Hepatocyte (in vitro differentiated cells): Measurements from ENCODE around the gene FITM1.

ENCODE experiments used
- EZH2 ChIP-seq: fragments of 200-600 bp; sonication (generic); IDR thresholded peaks from 2 replicates; pipeline ENCODE4 v1.6.1; 2016; ENCODE audit warnings: antibody characterized with exemption, mild to moderate bottlenecking, borderline replicate concordance
- EZH2phosphoT487 ChIP-seq: fragments of 200-600 bp; sonication (generic); IDR thresholded peaks from one replicate; pipeline ENCODE4 v1.6.1; 2018; ENCODE audit warnings: antibody characterized with exemption, mild to moderate bottlenecking, low read depth, moderate library complexity; ENCODE audit not compliant: unreplicated experiment, severe bottlenecking
- TF ChIP-seq, protein P1 (sequence below): fragments of 200-600 bp; sonication (generic); IDR thresholded peaks from 2 replicates; pipeline ENCODE4 v1.5.1; 2016; ENCODE audit warnings: antibody characterized with exemption, mild to moderate bottlenecking; ENCODE audit not compliant: poor library complexity

DNA sequence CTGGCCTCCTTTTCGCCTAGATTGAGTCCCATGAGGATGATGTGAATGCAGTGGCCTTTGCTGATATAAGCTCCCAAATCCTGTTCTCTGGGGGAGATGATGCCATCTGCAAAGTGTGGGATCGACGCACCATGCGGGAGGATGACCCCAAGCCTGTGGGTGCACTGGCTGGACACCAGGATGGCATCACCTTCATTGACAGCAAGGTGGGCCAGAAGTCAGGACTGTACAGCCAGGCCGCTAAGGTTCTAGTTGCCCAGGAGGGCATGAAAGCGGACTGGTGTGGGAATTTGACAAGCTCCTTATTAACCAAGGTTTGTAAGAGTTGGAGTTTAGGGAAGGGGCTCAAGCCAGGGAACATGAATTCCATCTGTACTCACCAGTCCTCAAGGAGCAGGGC is 10.8 kb upstream of the FITM1 start:
- TF ChIP-seq EZH2 (no peak), EZH2phosphoT487 (no peak)
- TF ChIP-seq, protein P1, sequence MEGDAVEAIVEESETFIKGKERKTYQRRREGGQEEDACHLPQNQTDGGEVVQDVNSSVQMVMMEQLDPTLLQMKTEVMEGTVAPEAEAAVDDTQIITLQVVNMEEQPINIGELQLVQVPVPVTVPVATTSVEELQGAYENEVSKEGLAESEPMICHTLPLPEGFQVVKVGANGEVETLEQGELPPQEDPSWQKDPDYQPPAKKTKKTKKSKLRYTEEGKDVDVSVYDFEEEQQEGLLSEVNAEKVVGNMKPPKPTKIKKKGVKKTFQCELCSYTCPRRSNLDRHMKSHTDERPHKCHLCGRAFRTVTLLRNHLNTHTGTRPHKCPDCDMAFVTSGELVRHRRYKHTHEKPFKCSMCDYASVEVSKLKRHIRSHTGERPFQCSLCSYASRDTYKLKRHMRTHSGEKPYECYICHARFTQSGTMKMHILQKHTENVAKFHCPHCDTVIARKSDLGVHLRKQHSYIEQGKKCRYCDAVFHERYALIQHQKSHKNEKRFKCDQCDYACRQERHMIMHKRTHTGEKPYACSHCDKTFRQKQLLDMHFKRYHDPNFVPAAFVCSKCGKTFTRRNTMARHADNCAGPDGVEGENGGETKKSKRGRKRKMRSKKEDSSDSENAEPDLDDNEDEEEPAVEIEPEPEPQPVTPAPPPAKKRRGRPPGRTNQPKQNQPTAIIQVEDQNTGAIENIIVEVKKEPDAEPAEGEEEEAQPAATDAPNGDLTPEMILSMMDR = no peak
